ENCODE measurements around the gene HAAO.

Gene HAAO

GRCh38 chr2:42829671-42830440, 37.5 kb upstream of the HAAO start:
- H3K27ac ChIP-seq (ENCODE audit: low read depth, low read length, severe bottlenecking), result no peak overlapping the region
- WGBS, 2 experiments (ENCODE audit: insufficient coverage in 2 of 2), result 80 to 93% methylated on average over 2 of the region's 4 CpGs
- H3K9me3 ChIP-seq (ENCODE audit: control insufficient read depth, low read length), result no peaks in the 10 kb centered on the region
- no peak overlapping the region for H3K4me3 ChIP-seq (ENCODE audit: extremely low read depth, insufficient read depth, low read length, poor library complexity, severe bottlenecking)
- no peaks in the 10 kb centered on the region for H3K36me3 ChIP-seq (ENCODE audit: control insufficient read depth, insufficient read depth, low read length)
- H3K4me1 ChIP-seq (ENCODE audit: control insufficient read depth, insufficient read depth, low read length, poor library complexity, severe bottlenecking), result peaks cover 12% of the 10 kb centered on the region

DNA sequence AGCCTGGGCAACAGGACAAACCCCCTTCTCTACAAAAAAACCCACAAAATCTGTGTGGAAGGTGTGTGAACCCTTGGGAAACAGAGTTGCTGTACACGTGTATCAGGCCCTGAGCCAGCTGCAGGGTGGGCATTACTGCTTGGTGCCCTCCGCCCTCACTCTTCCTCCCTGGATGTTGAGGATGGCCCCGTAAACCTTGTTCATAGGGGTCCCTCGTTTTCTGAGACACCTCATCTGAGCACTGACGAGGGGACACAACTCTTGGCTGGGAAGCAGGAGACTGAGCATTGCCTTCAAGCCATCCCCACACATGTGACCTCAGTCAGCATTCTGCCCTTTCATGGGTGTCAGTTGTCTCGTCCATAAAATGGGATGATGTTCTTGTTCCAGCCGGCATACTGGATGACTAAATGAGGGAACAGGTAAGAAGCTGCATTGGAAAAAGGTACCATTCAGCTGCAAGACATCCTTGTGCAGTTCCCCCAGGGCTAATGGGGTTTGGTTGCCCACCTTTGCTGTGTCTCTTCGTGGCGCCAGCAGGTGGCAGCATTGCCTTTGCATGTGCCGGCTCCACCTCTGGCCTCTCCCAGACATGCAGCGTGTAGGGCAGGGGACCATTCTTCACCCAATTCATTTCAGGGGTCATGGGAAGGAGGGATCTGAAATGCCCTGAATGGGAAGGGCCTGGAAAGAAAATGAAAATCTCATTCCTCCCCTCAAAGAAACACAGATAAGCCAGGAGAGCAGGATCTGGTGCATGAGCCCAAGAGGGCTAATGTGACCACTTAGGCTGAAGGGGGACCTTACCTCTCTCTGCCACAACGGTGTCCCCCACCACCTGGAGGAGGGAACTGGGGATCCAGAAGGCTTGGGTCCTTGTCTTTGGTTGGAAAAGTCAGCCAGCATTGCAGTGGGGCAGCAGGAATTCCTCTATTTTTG, 36.4 kb upstream of the HAAO start:
- no peak overlapping the region for H3K27ac ChIP-seq (ENCODE audit: low read depth, low read length, severe bottlenecking)
- no peaks in the 10 kb centered on the region for H3K9me3 ChIP-seq (ENCODE audit: control insufficient read depth, low read length)
- H3K4me1 ChIP-seq (ENCODE audit: control insufficient read depth, insufficient read depth, low read length, poor library complexity, severe bottlenecking), result peaks cover 12% of the 10 kb centered on the region
- WGBS, 2 experiments (ENCODE audit: insufficient coverage in 2 of 2), result 28 to 43% methylated on average over 9 to 10 of the region's 12 CpGs
- H3K36me3 ChIP-seq (ENCODE audit: control insufficient read depth, insufficient read depth, low read length), result no peaks in the 10 kb centered on the region
- H3K4me3 ChIP-seq (ENCODE audit: extremely low read depth, insufficient read depth, low read length, poor library complexity, severe bottlenecking), result no peak overlapping the region

DNA sequence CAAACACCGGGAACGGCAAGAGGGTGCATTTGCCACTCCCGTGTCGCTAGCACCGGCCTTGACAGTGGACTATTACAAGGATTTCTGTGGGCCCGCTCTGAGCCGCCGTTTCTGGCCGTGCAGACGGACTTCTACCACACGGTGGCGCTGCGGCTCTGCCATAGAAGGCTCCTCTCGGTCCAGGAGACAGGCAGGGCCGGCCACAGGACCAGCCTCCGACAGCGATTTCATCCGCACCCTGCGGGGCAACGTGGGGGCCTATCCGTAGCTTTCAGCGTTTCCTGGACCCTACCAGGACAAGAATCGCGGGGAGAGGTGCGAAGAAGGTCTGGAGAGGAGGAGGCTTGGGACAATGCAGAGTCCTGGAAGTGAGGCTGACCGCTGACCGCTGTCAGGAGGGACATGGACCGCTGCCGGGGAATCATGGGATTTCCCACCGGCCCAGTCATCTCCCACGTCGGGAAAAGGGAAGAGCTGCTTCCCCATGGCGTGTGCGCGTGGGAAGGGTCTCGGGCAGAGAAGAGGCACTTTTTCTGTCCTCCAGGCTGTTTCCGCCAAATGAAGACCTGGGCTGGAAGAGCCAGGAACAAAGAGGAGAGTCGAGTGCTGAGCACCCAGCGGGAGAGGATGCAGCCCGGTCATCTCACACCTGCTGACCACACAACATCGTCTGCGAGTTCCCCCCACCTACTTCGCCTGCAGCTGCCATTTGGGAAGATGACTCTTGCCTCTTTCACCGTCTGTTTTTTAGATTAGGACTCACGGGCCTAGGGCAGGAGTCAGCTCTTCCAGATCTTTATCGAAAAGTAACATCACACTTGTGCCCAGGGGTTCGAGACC, 35.5 kb upstream of the HAAO start:
- WGBS, 2 experiments (ENCODE audit: insufficient coverage in 2 of 2), result 36 to 43% methylated on average over 42 to 44 of the region's 47 CpGs
- H3K4me3 ChIP-seq (ENCODE audit: extremely low read depth, insufficient read depth, low read length, poor library complexity, severe bottlenecking), result no peak overlapping the region
- H3K4me1 ChIP-seq (ENCODE audit: control insufficient read depth, insufficient read depth, low read length, poor library complexity, severe bottlenecking), result peaks cover 12% of the 10 kb centered on the region
- no peaks in the 10 kb centered on the region for H3K9me3 ChIP-seq (ENCODE audit: control insufficient read depth, low read length)
- H3K27ac ChIP-seq (ENCODE audit: low read depth, low read length, severe bottlenecking), result no peak overlapping the region
- H3K36me3 ChIP-seq (ENCODE audit: control insufficient read depth, insufficient read depth, low read length), result no peaks in the 10 kb centered on the region

GRCh38 chr2:42826231-42826630, 33.8 kb upstream of the HAAO start:
- Histone ChIP-seq H3K4me3 (ENCODE audit: extremely low read depth, insufficient read depth, low read length, poor library complexity, severe bottlenecking) (no peak overlapping the region), H3K4me1 (ENCODE audit: control insufficient read depth, insufficient read depth, low read length, poor library complexity, severe bottlenecking) (peaks cover 12% of the 10 kb centered on the region), H3K27ac (ENCODE audit: low read depth, low read length, severe bottlenecking) (no peak overlapping the region), H3K36me3 (ENCODE audit: control insufficient read depth, insufficient read depth, low read length) (no peaks in the 10 kb centered on the region), H3K9me3 (ENCODE audit: control insufficient read depth, low read length) (no peaks in the 10 kb centered on the region)
- WGBS, 2 experiments (ENCODE audit: insufficient coverage in 2 of 2), result 88 to 97% methylated on average over 3 to 5 of the region's 5 CpGs

GRCh38 chr2:42824454-42824807, 32.0 kb upstream of the HAAO start:
- H3K4me3 ChIP-seq (ENCODE audit: extremely low read depth, insufficient read depth, low read length, poor library complexity, severe bottlenecking), result no peak overlapping the region
- 71 to 100% methylated on average over 1 to 2 of the region's 2 CpGs for WGBS, 2 experiments (ENCODE audit: insufficient coverage in 2 of 2)

DNA sequence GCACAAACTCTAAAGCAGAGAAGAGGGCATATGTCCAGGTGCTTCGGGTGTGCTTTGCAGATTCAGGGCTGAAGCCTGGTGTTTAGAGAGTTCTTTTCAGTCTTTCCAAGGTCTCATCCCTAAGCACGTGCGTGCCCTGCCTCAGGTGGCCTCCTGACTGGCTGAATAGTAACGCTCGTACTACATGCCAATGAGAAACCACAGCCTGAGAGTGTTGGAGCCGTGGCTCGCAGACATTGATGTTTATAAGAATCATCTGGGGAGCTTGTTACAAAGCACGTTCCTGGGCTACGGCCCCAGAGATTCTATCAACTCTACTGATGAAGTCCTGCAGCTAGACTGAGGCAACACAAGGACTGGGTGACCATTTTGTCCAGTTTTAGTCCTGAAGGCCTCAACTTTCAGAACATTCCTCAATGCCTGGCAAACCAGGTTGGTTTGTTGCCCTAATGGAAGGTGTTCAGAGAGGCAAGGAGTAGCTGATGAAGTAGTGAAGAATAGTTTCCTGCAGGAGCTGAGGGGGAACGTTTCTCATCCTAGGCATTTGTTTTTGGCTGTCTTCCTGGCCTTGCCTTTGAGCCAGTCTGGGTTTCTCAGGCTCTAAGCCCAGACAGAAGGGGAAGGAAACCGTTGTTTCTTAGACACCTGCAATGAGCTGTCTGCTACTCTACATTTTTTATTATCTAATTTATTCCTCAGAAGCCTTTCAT, 31.5 kb upstream of the HAAO start:
- 94 to 98% methylated on average over 10 to 11 of the region's 11 CpGs for WGBS, 2 experiments (ENCODE audit: insufficient coverage in 2 of 2)
- H3K27ac ChIP-seq (ENCODE audit: low read depth, low read length, severe bottlenecking), result no peak overlapping the region

More at GRCh38 chr2:42824454-42824807, 32.0 kb upstream of the HAAO start:
- peaks cover 4% of the 10 kb centered on the region for H3K4me1 ChIP-seq (ENCODE audit: control insufficient read depth, insufficient read depth, low read length, poor library complexity, severe bottlenecking)
- no peaks in the 10 kb centered on the region for H3K9me3 ChIP-seq (ENCODE audit: control insufficient read depth, low read length)
- H3K36me3 ChIP-seq (ENCODE audit: control insufficient read depth, insufficient read depth, low read length), result no peaks in the 10 kb centered on the region
- H3K27ac ChIP-seq (ENCODE audit: low read depth, low read length, severe bottlenecking), result no peak overlapping the region

DNA sequence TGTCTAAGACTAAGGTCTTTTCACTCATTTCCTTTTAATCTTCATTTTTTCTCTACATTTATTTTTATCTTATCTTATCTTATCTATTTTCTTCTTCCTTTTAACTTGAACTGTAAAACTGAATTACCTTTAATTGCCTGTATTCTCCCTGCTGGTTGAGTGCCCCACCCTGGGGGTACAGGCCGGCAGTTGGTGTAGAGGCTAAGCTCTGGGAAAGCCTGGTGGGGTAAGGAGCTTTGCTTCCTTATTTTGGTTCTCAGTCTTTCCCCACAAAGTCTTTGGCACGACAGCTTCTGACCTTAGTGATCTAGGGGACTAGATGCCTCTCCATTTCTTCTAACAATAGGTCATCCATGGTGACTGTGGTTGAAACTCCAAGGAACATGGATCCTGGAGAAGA, 26.8 kb upstream of the HAAO start:
- 92% methylated on average over 2 of the region's 2 CpGs; no CpG with 5 or more reads in 1 of the 2 experiments for WGBS, 2 experiments (ENCODE audit: insufficient coverage in 2 of 2)
- H3K4me3 ChIP-seq (ENCODE audit: extremely low read depth, insufficient read depth, low read length, poor library complexity, severe bottlenecking), result no peak overlapping the region
- H3K36me3 ChIP-seq (ENCODE audit: control insufficient read depth, insufficient read depth, low read length), result no peaks in the 10 kb centered on the region
- H3K4me1 ChIP-seq (ENCODE audit: control insufficient read depth, insufficient read depth, low read length, poor library complexity, severe bottlenecking), result no peaks in the 10 kb centered on the region
- H3K9me3 ChIP-seq (ENCODE audit: control insufficient read depth, low read length), result peaks cover under 1% of the 10 kb centered on the region
- no peak overlapping the region for H3K27ac ChIP-seq (ENCODE audit: low read depth, low read length, severe bottlenecking)

More for the DNA sequence above, 31.5 kb upstream of the HAAO start:
- Histone ChIP-seq H3K4me1 (ENCODE audit: control insufficient read depth, insufficient read depth, low read length, poor library complexity, severe bottlenecking) (no peaks in the 10 kb centered on the region), H3K4me3 (ENCODE audit: extremely low read depth, insufficient read depth, low read length, poor library complexity, severe bottlenecking) (no peak overlapping the region), H3K36me3 (ENCODE audit: control insufficient read depth, insufficient read depth, low read length) (no peaks in the 10 kb centered on the region), H3K9me3 (ENCODE audit: control insufficient read depth, low read length) (no peaks in the 10 kb centered on the region)

- Histone ChIP-seq H3K27ac (ENCODE audit: low read depth, low read length, severe bottlenecking) (no peak overlapping the region), H3K36me3 (ENCODE audit: control insufficient read depth, insufficient read depth, low read length) (no peaks in the 10 kb centered on the region), H3K4me1 (ENCODE audit: control insufficient read depth, insufficient read depth, low read length, poor library complexity, severe bottlenecking) (no peaks in the 10 kb centered on the region), H3K4me3 (ENCODE audit: extremely low read depth, insufficient read depth, low read length, poor library complexity, severe bottlenecking) (no peak overlapping the region), H3K9me3 (ENCODE audit: control insufficient read depth, low read length) (peaks cover 6% of the 10 kb centered on the region)
- WGBS, 2 experiments (ENCODE audit: insufficient coverage in 2 of 2), result 0% methylated on average over 1 of the region's 2 CpGs; no CpG with 5 or more reads in 1 of the 2 experiments
These were observed 23.3 kb upstream of the HAAO start for GRCh38 chr2:42815726-42816125.

DNA sequence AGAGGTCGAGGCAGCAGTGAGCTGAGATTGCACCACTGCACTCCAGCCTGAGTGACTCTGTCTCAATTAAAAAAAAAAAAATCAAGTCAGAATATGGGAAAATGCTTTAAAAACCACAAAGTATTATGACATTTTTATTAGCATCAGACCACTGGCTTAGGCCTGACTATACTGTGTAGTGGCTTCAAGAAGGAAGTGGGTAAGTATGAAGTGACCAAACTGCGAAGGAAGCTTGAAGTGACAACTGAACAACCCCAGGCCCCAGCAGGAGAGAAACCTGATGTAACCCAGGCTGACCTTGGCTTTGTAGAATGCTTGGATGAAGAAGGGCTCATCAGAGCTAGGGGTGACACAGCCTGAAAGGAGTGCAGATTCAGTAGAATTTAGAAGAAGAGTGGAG, 21.4 kb upstream of the HAAO start:
- Histone ChIP-seq H3K4me3 (ENCODE audit: extremely low read depth, insufficient read depth, low read length, poor library complexity, severe bottlenecking) (no peak overlapping the region), H3K27ac (ENCODE audit: low read depth, low read length, severe bottlenecking) (no peak overlapping the region), H3K4me1 (ENCODE audit: control insufficient read depth, insufficient read depth, low read length, poor library complexity, severe bottlenecking) (no peaks in the 10 kb centered on the region), H3K36me3 (ENCODE audit: control insufficient read depth, insufficient read depth, low read length) (no peaks in the 10 kb centered on the region), H3K9me3 (ENCODE audit: control insufficient read depth, low read length) (peaks cover 6% of the 10 kb centered on the region)
- WGBS, 2 experiments (ENCODE audit: insufficient coverage in 2 of 2), result 86 to 89% methylated on average over 1 to 2 of the region's 2 CpGs
